ENCODE data around the gene FOXM1.

FOXM1 gene

GRCh38 chr12:2834581-2835491, 42.1 kb downstream of the FOXM1 start, which contains the start of gene NRIP2:
NRIP2 (minus strand) TSS chr12:2835035; CDS start chr12:2834983, 52 bp downstream.
- no peak for DNase-seq

GRCh38 chr12:2833810-2834209, 43.2 kb downstream of the FOXM1 start:
- DNase-seq = no peak

GRCh38 chr12:2833327-2833726, 43.6 kb downstream of the FOXM1 start:
- no peak for DNase-seq

GRCh38 chr12:2832550-2833127, 44.3 kb downstream of the FOXM1 start:
- no peak for DNase-seq

- no peak for DNase-seq
Measured at GRCh38 chr12:2829275-2829674, 47.7 kb downstream of the FOXM1 start.

- no peak for DNase-seq
Measured at GRCh38 chr12:2826721-2827515, 50.1 kb downstream of the FOXM1 start.

- no peak for DNase-seq
Measured at GRCh38 chr12:2826036-2826435, 50.9 kb downstream of the FOXM1 start.

GRCh38 chr12:2825132-2825531, 51.8 kb downstream of the FOXM1 start:
- no peak for DNase-seq

- DNase-seq = no peak
Measured at GRCh38 chr12:2824541-2824940, 52.4 kb downstream of the FOXM1 start.

GRCh38 chr12:2823483-2823882, 53.5 kb downstream of the FOXM1 start:
- DNase-seq = no peak

GRCh38 chr12:2820432-2820831, 56.5 kb downstream of the FOXM1 start:
- DNase-seq = no peak

GRCh38 chr12:2819810-2820209, 57.2 kb downstream of the FOXM1 start:
- no peak for DNase-seq

GRCh38 chr12:2813214-2814185, 63.5 kb downstream of the FOXM1 start:
- peak; percentile 60 for DNase-seq

GRCh38 chr12:2812290-2813213, 64.4 kb downstream of the FOXM1 start, which contains the start of gene ITFG2:
ITFG2 (plus strand) TSS chr12:2812668; CDS start chr12:2812761, 93 bp downstream.
- DNase-seq = peak; percentile 98

- DNase-seq = no peak
Measured at GRCh38 chr12:2811801-2812200, 65.2 kb downstream of the FOXM1 start.
